K562 (cell line): ENCODE measurements around the gene MED20. TPM values are rescaled to one million over a fixed set of nuclear protein-coding genes. Genes with fewer than 3 reads are reported as not detected.
A peak's percentile ranks its signal among the peaks of the same experiment; 100 is the strongest.

Experiments used
- ERF ChIP-seq: fragments of 450-650 bp; formaldehyde crosslinking; IDR thresholded peaks from 2 replicates; pipeline ENCODE4 v1.4.0; 2020; ENCODE audit warnings: mild to moderate bottlenecking, mixed read lengths
- FOS ChIP-seq: IDR thresholded peaks from 3 replicates; pipeline ENCODE4 v1.6.1; 2011; ENCODE audit not compliant: insufficient read length; ENCODE audit errors: extremely low read depth
- FOXA1 ChIP-seq: fragments of 450-650 bp; IDR thresholded peaks from 2 replicates; pipeline ENCODE4 v1.6.1; 2016; ENCODE audit warnings: mild to moderate bottlenecking, borderline replicate concordance
- FOXO4 ChIP-seq: fragments of 450-650 bp; formaldehyde crosslinking; IDR thresholded peaks from 2 replicates; pipeline ENCODE4 v1.4.0; 2020; ENCODE audit warnings: mild to moderate bottlenecking, moderate library complexity
- GATAD2A ChIP-seq: fragments of 450-650 bp; IDR thresholded peaks from 2 replicates; pipeline ENCODE4 v1.6.1; 2017
- GTF2A2 ChIP-seq: IDR thresholded peaks from 2 replicates; pipeline ENCODE4 v1.6.1; 2016; ENCODE audit warnings: mild to moderate bottlenecking, missing genetic modification characterization, missing compliant biosample characterization
- IRF2 ChIP-seq: sonication (generic); formaldehyde crosslinking; IDR thresholded peaks from 2 replicates; pipeline ENCODE4 v1.8.1; 2022; ENCODE audit warnings: mild to moderate bottlenecking, missing genetic modification reagents
- MEIS2 ChIP-seq: fragments of 450-650 bp; IDR thresholded peaks from 2 replicates; pipeline ENCODE4 v1.6.1; 2014; ENCODE audit warnings: mild to moderate bottlenecking; ENCODE audit not compliant: partially characterized antibody
- MTF1 ChIP-seq: fragments of 250-450 bp; sonication (Bioruptor Pico); IDR thresholded peaks from 2 replicates; pipeline ENCODE4 v1.9.0; 2021; ENCODE audit warnings: moderate library complexity, mild to moderate bottlenecking, inconsistent platforms, borderline replicate concordance
- NR4A1 ChIP-seq, 2 experiments: fragments of 250-450 bp in 1 of 2; fragments of 450-650 bp in 1 of 2; sonication (Bioruptor Pico) in 1 of 2; IDR thresholded peaks; 2 replicates each; pipeline versions ENCODE4 v1.4.0 to v1.6.1; 2016 to 2020; ENCODE audit warnings: mild to moderate bottlenecking in 2 of 2, missing compliant biosample characterization in 1 of 2, missing genetic modification characterization in 1 of 2, moderate library complexity in 1 of 2
- PTBP1 ChIP-seq: fragments of 200-400 bp; formaldehyde crosslinking; IDR thresholded peaks from 2 replicates; pipeline ENCODE4 v1.6.1; 2017; ENCODE audit warnings: low read depth, low read length
- RBM15 ChIP-seq: fragments of 200-400 bp; formaldehyde crosslinking; IDR thresholded peaks from 2 replicates; pipeline ENCODE4 v1.6.1; 2018; ENCODE audit warnings: mild to moderate bottlenecking, low read length, moderate library complexity; ENCODE audit not compliant: insufficient read depth
- RNF219 ChIP-seq: fragments of 250-450 bp; sonication (Bioruptor Pico); IDR thresholded peaks from 2 replicates; pipeline ENCODE4 v1.5.0; 2022; ENCODE audit warnings: mild to moderate bottlenecking
- TAF7 ChIP-seq: fragments of 450-650 bp; IDR thresholded peaks from 2 replicates; pipeline ENCODE4 v1.6.1; 2016; ENCODE audit warnings: missing genetic modification characterization, missing compliant biosample characterization
- THRB ChIP-seq: fragments of 450-650 bp; formaldehyde crosslinking; conservative IDR thresholded peaks from 2 replicates; pipeline ENCODE4 v1.4.0; 2022; ENCODE audit warnings: mild to moderate bottlenecking, missing genetic modification characterization
- TRIM28 ChIP-seq: fragments of 450-650 bp; IDR thresholded peaks from 2 replicates; pipeline ENCODE4 v1.6.1; 2017
- ZNF174 ChIP-seq: fragments of 250-450 bp; sonication (Bioruptor Pico); IDR thresholded peaks from 2 replicates; pipeline ENCODE4 v1.4.0; 2020; ENCODE audit warnings: mild to moderate bottlenecking
- ZNF717 ChIP-seq: fragments of 250-450 bp; sonication (Bioruptor Pico); IDR thresholded peaks from 2 replicates; pipeline ENCODE4 v1.5.0; 2021
- ZNF778 ChIP-seq: fragments of 450-650 bp; formaldehyde crosslinking; IDR thresholded peaks from 2 replicates; pipeline ENCODE4 v1.4.0; 2020; ENCODE audit warnings: mild to moderate bottlenecking, moderate library complexity
- polyA plus RNA-seq, 8 experiments: library from polyadenylated mRNA; depleted of rRNA in 4 of 8; stranded (reverse) in 5 of 8; unstranded in 3 of 8; fragments of >200 nt; fragmentation: Nextera tagmentation in 2 of 8; fragmentation: Illumina TruSeq in 1 of 8; extraction: Ambion mirVana in 2 of 8; extraction: Trizol in 1 of 8; gene quantifications; 2 replicates each; pipeline versions ENCODE4 v1.2.1 to v1.2.3, GENCODE V29; 2011 to 2014; ENCODE audit warnings: inconsistent platforms in 1 of 8, missing spikeins in 1 of 8
- total RNA-seq, 7 experiments: library from RNA; depleted of rRNA in 6 of 7; stranded (reverse); fragments of >200 nt in 6 of 7; fragmentation: Illumina TruSeq in 2 of 7; extraction: Trizol in 2 of 7; gene quantifications; 2 replicates each; pipeline versions ENCODE4 v1.2.1 to v1.2.3, GENCODE V29; 2011 to 2021; ENCODE audit warnings: low replicate concordance in 1 of 7
- TF ChIP-seq, protein P1 (sequence below): sonication (generic); formaldehyde crosslinking; IDR thresholded peaks from 2 replicates; pipeline ENCODE4 v1.8.0; 2023; ENCODE audit warnings: mild to moderate bottlenecking, missing genetic modification reagents

MED20 gene
- total and polyA plus RNA-seq, 9 of the 15 experiments (the other 6 are each of a cell fraction or from before 2014, with no cell fraction given), result 27.3 to 80.9 (median 46.0) TPM

- TF ChIP-seq FOXO4 (no peak), MEIS2 (peak; percentile 93), TAF7 (tag) (no peak), FOXA1 (no peak), RBM15 (no peak), FOS (no peak), ZNF174 (no peak), GATAD2A (0 out of 2 replicates have a peak, but pooled peaks have one; percentile 34), ZNF717 (CRISPR knock-in tag) (no peak), ZNF778 (CRISPR knock-in tag) (no peak), PTBP1 (no peak), IRF2 (CRISPR knock-in tag) (no peak), ERF (CRISPR knock-in tag) (no peak), TRIM28 (no peak), NR4A1 (CRISPR knock-in tag; IDR thresholded peaks at IDR 0.05) (no peak), NR4A1 (tag; IDR thresholded peaks at IDR 0.05) (no peak), THRB (CRISPR knock-in tag) (no peak), GTF2A2 (tag) (no peak), RNF219 (no peak), MTF1 (no peak)
- TF ChIP-seq, protein P1, sequence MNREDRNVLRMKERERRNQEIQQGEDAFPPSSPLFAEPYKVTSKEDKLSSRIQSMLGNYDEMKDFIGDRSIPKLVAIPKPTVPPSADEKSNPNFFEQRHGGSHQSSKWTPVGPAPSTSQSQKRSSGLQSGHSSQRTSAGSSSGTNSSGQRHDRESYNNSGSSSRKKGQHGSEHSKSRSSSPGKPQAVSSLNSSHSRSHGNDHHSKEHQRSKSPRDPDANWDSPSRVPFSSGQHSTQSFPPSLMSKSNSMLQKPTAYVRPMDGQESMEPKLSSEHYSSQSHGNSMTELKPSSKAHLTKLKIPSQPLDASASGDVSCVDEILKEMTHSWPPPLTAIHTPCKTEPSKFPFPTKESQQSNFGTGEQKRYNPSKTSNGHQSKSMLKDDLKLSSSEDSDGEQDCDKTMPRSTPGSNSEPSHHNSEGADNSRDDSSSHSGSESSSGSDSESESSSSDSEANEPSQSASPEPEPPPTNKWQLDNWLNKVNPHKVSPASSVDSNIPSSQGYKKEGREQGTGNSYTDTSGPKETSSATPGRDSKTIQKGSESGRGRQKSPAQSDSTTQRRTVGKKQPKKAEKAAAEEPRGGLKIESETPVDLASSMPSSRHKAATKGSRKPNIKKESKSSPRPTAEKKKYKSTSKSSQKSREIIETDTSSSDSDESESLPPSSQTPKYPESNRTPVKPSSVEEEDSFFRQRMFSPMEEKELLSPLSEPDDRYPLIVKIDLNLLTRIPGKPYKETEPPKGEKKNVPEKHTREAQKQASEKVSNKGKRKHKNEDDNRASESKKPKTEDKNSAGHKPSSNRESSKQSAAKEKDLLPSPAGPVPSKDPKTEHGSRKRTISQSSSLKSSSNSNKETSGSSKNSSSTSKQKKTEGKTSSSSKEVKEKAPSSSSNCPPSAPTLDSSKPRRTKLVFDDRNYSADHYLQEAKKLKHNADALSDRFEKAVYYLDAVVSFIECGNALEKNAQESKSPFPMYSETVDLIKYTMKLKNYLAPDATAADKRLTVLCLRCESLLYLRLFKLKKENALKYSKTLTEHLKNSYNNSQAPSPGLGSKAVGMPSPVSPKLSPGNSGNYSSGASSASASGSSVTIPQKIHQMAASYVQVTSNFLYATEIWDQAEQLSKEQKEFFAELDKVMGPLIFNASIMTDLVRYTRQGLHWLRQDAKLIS, result peak; percentile 51
Observed at GRCh38 chr6:41942067-41942851, 21.3 kb upstream of the MED20 start (continued).
